Measurements from ENCODE around the gene CCL22. TPM values are rescaled to one million over a fixed set of nuclear protein-coding genes. Genes with fewer than 3 reads are reported as not detected.

CCL22 gene
- polyA plus RNA-seq, 2 of the 4 experiments (the other 2 are of a cell fraction): not detected

DNA sequence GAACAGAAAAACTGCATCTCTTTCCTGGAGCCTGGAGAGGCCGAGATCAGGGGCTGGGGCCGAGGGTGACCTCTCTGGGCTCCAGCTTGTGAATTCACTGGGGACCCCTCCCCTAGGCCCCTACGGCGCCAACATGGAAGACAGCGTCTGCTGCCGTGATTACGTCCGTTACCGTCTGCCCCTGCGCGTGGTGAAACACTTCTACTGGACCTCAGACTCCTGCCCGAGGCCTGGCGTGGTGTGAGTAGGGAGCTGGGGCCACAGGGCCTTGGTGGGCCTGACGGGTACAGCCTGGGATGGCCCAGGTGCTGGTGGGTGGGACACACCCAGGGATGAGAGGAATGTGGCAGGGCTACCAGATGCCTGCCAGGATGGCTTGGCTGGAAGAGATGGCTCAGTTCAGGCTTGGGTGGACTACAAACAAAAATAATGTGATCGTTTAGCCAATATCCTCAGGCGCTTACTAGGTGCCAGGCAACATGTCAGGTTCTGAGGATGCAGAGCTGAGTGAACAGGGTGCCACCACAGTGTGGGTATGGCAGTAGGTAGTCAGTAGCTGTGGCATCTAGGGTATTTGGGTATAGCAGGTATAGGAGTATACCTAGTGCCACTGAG, 1.8 kb downstream of the CCL22 start:
- no peaks in the 10 kb centered on the region for H3K9me3 ChIP-seq
- H3K4me2 ChIP-seq: no peak overlapping the region
- no peak for ATAC-seq
- CTCF ChIA-PET: interaction anchor here (1.2 to 1.7 kb wide), 2 partner anchors 10 to 58 kb away, joined by 4 to 8 read pairs; no protein-coding TSS in a partner anchor
- DNase-seq (ENCODE audit: low read depth in 1 of 2, low spot score in 1 of 2): no peak
- WGBS (ENCODE audit: missing lambda C conversion rate): 95% methylated on average over 12 of the region's 16 CpGs
- FAIRE-seq: no peak
- H3K4me3 ChIP-seq: no peak overlapping the region
- TF ChIP-seq, protein P1, sequence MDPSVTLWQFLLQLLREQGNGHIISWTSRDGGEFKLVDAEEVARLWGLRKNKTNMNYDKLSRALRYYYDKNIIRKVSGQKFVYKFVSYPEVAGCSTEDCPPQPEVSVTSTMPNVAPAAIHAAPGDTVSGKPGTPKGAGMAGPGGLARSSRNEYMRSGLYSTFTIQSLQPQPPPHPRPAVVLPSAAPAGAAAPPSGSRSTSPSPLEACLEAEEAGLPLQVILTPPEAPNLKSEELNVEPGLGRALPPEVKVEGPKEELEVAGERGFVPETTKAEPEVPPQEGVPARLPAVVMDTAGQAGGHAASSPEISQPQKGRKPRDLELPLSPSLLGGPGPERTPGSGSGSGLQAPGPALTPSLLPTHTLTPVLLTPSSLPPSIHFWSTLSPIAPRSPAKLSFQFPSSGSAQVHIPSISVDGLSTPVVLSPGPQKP (IDR thresholded peaks at IDR 0.05; ENCODE audit: low read depth, low read length): no peak
- no peak for TF ChIP-seq RNF2 (IDR thresholded peaks at IDR 0.05; ENCODE audit: borderline replicate concordance, low read depth)
- TF ChIP-seq FOXS1 (CRISPR knock-in tag; IDR thresholded peaks at IDR 0.05): no peak
- no peak for TF ChIP-seq POLR2A (IDR thresholded peaks at IDR 0.05; ENCODE audit: low read length)
- TF ChIP-seq KDM5A (IDR thresholded peaks at IDR 0.05): no peak
- no peak for TF ChIP-seq MYC (IDR thresholded peaks at IDR 0.05; ENCODE audit: borderline replicate concordance, low read length)
- TF ChIP-seq, protein P2, sequence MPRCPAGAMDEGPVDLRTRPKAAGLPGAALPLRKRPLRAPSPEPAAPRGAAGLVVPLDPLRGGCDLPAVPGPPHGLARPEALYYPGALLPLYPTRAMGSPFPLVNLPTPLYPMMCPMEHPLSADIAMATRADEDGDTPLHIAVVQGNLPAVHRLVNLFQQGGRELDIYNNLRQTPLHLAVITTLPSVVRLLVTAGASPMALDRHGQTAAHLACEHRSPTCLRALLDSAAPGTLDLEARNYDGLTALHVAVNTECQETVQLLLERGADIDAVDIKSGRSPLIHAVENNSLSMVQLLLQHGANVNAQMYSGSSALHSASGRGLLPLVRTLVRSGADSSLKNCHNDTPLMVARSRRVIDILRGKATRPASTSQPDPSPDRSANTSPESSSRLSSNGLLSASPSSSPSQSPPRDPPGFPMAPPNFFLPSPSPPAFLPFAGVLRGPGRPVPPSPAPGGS (IDR thresholded peaks at IDR 0.05): no peak
- no peak for TF ChIP-seq NR3C1 (IDR thresholded peaks at IDR 0.05)
- no peak for TF ChIP-seq SREBF2 (IDR thresholded peaks at IDR 0.05)
- POLR2A ChIA-PET: interaction anchor here (0.6 kb wide), 1 partner anchor 24 kb away, joined by 4 read pairs; no protein-coding TSS in a partner anchor
- no peaks in the 10 kb centered on the region for H3K4me1 ChIP-seq
- H3K27ac ChIP-seq: no peak overlapping the region

DNA sequence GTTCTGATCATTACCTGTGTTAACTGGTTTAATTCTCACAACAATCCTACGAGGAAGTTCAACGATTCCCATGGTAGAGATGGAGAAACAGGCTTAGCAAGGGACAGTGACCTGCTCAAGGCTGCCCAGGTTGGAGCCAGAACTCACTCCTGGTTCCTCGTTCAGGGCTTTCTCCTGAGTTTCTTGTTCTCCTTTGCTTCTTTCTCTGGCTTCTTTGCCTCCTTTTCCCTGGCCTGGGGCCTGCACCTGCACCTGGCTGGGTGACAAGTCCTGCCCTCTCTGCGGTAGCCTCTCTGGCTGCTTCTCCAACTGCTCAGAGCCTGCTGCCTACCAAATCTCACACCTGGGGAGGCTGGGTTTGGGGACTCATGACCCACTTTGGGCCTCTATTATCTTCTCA, 2.8 kb downstream of the CCL22 start:
- H3K4me3 ChIP-seq: no peak overlapping the region
- CTCF ChIA-PET: no interaction called here
- no peak for FAIRE-seq

More for the DNA sequence above, 2.8 kb downstream of the CCL22 start:
- 76% methylated on average over 4 of the region's 4 CpGs for WGBS (ENCODE audit: missing lambda C conversion rate)
- Histone ChIP-seq H3K4me2 (no peak overlapping the region), H3K9me3 (no peaks in the 10 kb centered on the region), H3K4me1 (no peaks in the 10 kb centered on the region), H3K27ac (no peak overlapping the region)
- TF ChIP-seq, protein P1 (IDR thresholded peaks at IDR 0.05; ENCODE audit: low read depth, low read length): no peak
- TF ChIP-seq MAZ (IDR thresholded peaks at IDR 0.05; ENCODE audit: borderline replicate concordance, low read depth, low read length) (no peak), JUNB (IDR thresholded peaks at IDR 0.05) (no peak), JUN (IDR thresholded peaks at IDR 0.05) (no peak), ZSCAN20 (CRISPR knock-in tag; IDR thresholded peaks at IDR 0.05) (no peak), CBX2 (IDR thresholded peaks at IDR 0.05; ENCODE audit: borderline replicate concordance, low read depth) (no peak), ZNF302 (CRISPR knock-in tag; IDR thresholded peaks at IDR 0.05) (no peak), HEYL (CRISPR knock-in tag; IDR thresholded peaks at IDR 0.05) (no peak), ZC3H11A (IDR thresholded peaks at IDR 0.05) (no peak), CEBPB (IDR thresholded peaks at IDR 0.05) (no peak), EP300 (IDR thresholded peaks at IDR 0.05) (no peak), ZFP36 (IDR thresholded peaks at IDR 0.05; ENCODE audit: borderline replicate concordance, partially characterized antibody) (no peak)
- TF ChIP-seq, protein P3, sequence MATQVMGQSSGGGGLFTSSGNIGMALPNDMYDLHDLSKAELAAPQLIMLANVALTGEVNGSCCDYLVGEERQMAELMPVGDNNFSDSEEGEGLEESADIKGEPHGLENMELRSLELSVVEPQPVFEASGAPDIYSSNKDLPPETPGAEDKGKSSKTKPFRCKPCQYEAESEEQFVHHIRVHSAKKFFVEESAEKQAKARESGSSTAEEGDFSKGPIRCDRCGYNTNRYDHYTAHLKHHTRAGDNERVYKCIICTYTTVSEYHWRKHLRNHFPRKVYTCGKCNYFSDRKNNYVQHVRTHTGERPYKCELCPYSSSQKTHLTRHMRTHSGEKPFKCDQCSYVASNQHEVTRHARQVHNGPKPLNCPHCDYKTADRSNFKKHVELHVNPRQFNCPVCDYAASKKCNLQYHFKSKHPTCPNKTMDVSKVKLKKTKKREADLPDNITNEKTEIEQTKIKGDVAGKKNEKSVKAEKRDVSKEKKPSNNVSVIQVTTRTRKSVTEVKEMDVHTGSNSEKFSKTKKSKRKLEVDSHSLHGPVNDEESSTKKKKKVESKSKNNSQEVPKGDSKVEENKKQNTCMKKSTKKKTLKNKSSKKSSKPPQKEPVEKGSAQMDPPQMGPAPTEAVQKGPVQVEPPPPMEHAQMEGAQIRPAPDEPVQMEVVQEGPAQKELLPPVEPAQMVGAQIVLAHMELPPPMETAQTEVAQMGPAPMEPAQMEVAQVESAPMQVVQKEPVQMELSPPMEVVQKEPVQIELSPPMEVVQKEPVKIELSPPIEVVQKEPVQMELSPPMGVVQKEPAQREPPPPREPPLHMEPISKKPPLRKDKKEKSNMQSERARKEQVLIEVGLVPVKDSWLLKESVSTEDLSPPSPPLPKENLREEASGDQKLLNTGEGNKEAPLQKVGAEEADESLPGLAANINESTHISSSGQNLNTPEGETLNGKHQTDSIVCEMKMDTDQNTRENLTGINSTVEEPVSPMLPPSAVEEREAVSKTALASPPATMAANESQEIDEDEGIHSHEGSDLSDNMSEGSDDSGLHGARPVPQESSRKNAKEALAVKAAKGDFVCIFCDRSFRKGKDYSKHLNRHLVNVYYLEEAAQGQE (IDR thresholded peaks at IDR 0.05): no peak
- TF ChIP-seq, protein P4, sequence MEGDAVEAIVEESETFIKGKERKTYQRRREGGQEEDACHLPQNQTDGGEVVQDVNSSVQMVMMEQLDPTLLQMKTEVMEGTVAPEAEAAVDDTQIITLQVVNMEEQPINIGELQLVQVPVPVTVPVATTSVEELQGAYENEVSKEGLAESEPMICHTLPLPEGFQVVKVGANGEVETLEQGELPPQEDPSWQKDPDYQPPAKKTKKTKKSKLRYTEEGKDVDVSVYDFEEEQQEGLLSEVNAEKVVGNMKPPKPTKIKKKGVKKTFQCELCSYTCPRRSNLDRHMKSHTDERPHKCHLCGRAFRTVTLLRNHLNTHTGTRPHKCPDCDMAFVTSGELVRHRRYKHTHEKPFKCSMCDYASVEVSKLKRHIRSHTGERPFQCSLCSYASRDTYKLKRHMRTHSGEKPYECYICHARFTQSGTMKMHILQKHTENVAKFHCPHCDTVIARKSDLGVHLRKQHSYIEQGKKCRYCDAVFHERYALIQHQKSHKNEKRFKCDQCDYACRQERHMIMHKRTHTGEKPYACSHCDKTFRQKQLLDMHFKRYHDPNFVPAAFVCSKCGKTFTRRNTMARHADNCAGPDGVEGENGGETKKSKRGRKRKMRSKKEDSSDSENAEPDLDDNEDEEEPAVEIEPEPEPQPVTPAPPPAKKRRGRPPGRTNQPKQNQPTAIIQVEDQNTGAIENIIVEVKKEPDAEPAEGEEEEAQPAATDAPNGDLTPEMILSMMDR (IDR thresholded peaks at IDR 0.05): no peak
- POLR2A ChIA-PET: no interaction called here
- ATAC-seq (no peak), DNase-seq (ENCODE audit: low read depth in 1 of 2, low spot score in 1 of 2) (no peak)

All from A549 (cell line).